Fibroblast of the aortic adventitia (primary cell): ENCODE data around the gene CNGA4. TPM values are rescaled to one million over a fixed set of nuclear protein-coding genes. Genes with fewer than 3 reads are reported as not detected.
"Not testable (repeated sequence)": the region's sequence is repeated elsewhere in the genome, so short reads cannot be mapped to it uniquely, and the experiment has no call there.

ENCODE experiments used
- DNase-seq: peaks from one replicate; pipeline ENCODE4 v3.0.0-alpha.2; 2010; ENCODE audit warnings: low read depth
- H3K4me3 ChIP-seq: 2 replicates; pipeline ENCODE4 v1.5.1; 2011; ENCODE audit warnings: low read depth, mild to moderate bottlenecking, control low read depth, low read length, moderate library complexity
- total RNA-seq: library from RNA; depleted of rRNA; stranded (reverse); fragments of >200 nt; gene quantifications from 2 replicates; pipeline ENCODE4 v1.2.3, GENCODE V29; 2012; ENCODE audit warnings: low replicate concordance
- TF ChIP-seq, protein P1 (sequence below): IDR thresholded peaks from 2 replicates; pipeline ENCODE4 v1.5.1; 2011; ENCODE audit warnings: mild to moderate bottlenecking, low read length, control low read depth, inconsistent platforms; ENCODE audit not compliant: insufficient read depth

CNGA4 gene
- total RNA-seq, 1 donor = not detected

DNA sequence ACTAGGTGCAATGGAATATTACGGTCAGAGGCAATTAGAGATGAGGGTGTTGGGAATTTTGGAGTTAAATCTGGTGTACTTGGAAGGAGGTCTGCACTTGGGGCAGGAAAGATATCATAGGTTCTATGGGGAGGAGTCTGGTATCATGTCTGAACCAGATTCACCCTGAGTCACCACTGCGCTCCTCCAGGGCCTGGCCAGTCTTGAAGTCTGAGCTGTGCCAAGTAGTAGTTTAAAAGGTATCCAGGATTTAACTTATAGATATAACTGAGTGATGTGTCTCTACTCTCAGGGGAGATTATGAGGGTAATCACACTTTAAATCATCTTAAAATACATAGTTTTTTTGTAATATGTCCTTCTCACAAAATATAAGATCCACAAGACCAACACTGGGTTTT lies 6.6 kb downstream of the CNGA4 start:
- no peak for DNase-seq
- H3K4me3 ChIP-seq = no peak overlapping the region
- TF ChIP-seq, protein P1, sequence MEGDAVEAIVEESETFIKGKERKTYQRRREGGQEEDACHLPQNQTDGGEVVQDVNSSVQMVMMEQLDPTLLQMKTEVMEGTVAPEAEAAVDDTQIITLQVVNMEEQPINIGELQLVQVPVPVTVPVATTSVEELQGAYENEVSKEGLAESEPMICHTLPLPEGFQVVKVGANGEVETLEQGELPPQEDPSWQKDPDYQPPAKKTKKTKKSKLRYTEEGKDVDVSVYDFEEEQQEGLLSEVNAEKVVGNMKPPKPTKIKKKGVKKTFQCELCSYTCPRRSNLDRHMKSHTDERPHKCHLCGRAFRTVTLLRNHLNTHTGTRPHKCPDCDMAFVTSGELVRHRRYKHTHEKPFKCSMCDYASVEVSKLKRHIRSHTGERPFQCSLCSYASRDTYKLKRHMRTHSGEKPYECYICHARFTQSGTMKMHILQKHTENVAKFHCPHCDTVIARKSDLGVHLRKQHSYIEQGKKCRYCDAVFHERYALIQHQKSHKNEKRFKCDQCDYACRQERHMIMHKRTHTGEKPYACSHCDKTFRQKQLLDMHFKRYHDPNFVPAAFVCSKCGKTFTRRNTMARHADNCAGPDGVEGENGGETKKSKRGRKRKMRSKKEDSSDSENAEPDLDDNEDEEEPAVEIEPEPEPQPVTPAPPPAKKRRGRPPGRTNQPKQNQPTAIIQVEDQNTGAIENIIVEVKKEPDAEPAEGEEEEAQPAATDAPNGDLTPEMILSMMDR = no peak

DNA sequence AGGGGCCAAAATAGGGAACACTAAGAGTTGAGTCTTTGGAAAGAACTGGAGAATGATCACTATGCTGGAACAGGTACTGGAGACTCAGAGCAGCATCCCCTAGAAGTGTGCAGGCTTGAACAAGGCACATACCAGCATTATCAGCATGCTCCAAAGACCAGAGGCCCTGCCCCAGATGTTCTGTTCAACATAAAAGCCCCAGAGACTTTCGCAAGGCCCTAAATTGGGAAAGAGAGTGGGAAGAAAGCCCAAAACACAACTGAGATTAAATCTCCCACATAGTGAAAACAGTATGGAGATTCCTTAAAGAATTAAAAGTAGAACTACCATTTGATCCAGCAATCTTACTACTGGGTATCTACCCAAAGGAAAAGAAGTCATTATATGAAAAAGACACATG lies 9.4 kb downstream of the CNGA4 start:
- H3K4me3 ChIP-seq = no peak overlapping the region
- TF ChIP-seq, protein P1 = no peak
- peak; percentile 95 for DNase-seq

DNA sequence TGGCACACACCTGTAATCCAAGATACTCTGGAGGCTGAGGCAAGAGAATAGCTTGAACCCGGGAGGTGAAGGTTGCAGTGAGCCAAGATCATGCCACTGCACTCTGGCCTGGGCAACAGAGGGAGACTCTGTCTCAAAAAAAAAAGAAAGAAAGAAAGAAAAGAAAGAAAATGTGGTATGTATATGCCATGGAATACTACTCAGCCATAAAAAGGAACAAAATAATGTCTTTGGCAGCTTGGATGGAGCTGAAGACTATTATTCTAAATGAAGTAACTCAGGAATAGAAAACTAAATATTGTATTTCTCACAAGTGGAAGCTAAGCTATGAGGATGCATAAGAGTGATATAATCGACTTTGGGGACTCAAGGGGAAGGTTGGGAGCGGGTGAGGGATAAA lies 10.0 kb downstream of the CNGA4 start:
- H3K4me3 ChIP-seq, DNase-seq: not testable (repeated sequence)

DNA sequence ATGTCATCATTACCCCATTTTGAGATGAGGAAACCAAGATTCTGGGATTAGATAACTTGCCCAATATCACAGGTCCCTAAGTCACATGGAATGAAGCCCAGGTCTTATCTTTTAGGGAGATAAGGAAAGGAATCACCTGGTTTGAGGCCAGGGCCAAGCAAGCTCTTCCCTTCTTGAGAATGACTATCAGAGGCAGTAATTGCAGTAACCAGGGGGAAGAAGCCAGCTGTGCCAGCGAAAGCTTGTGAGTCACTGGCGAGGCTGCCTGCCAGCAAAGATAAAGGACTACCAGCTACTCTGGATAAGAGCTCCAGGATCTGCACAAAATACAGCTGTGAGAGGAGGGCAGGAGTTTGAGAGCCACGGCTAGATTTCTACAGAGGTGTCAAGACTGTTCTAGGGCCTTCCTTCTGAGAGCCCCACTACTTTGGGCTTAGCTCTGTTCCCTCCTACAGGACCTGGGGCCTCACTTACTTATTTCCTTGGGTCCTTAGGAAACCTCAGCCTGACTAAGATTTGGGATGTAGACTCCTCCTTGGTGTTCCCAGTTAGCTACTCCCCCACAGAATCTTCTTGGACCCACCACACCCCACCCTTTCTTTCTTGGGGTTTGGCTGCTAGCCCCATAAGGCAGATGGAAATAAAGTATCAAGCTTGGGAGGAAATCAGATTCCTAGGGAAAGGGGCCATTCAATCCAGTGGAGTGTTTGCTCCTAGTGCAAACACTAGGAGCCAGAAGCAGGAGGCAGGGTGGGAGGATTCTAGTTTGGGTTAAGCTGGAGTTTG lies 11.1 kb downstream of the CNGA4 start:
- no peak overlapping the region for H3K4me3 ChIP-seq
- TF ChIP-seq, protein P1 = no peak
- DNase-seq = peak; percentile 97

DNA sequence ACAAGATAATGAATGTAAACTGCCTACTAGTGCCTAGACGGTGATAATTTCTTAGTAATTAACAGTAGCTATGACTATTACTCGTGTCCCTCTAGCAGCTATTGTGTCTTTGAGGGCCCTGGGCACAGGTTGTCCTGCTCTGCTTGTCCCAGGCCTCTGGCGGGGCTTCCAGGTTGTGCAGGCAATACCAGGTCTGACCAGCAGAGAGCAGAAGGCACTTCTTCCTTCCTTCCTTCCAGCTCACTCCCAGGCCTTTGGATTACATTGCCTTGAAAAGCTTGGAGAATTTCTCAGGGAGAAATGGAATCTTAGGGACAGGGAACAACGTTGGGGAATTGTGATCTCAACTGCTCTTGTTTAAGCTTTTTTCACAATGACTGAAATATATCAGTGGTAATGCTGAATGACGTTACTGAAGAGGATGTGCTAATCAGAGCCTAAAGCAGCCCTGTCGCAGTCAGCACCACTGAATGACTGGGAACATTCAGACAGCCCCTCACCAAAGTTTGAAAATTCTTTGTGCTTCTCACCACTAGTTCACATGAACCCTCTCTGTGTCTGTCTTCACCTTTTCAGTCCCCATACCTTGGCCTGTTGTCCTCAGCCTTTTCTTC lies 12.3 kb downstream of the CNGA4 start:
- peak; percentile 70 for DNase-seq
- TF ChIP-seq, protein P1 = peak; percentile 95

DNA sequence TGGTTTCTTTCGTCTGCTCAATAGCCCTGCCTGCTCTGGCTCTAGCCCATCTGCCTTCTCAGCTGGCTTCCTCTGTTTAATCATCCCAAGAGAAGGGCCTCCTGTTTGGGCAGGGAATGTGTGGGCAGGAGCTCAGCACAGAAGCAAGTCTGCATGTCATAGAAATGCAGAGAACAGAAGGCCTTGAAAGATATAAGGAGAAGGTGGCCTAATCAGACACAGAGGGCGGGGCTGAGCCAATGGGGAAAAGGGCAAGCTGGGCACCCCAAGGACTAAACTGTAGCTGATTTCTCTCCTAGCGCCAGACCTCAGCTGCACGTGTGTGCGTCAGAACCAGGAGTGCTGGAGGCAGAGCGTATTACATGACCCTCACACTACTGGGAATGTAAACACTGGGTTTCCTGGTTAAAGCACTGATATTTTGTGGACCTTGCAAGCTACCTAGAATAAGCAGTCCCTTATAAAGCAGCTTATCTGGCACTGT lies 13.1 kb downstream of the CNGA4 start:
- DNase-seq = peak; percentile 49
- H3K4me3 ChIP-seq = no peak overlapping the region
- TF ChIP-seq, protein P1 = no peak

More for the DNA sequence above, 12.3 kb downstream of the CNGA4 start:
- H3K4me3 ChIP-seq = no peak overlapping the region

DNA sequence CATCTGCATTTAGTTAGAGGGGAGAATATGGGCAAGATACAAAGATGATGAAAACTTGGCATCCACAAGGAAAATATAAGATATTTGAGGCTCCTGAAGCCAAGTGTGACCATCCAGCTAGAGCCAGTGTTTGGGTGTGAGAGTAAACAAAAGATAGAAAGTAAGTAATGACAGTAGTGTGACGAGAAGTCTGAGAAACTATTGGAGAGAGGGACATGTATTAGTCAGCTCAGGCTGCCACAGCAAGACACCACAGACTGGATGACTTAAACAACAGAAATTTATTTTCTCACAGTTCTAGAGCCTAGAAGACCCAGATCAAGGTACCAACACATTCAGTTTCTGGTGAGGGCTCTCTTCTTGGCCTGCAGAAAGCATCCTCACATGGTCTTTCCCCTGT lies 14.3 kb downstream of the CNGA4 start:
- H3K4me3 ChIP-seq = no peak overlapping the region
- no peak for DNase-seq
- TF ChIP-seq, protein P1 = no peak
